Ascending aorta (tissue), 2 donors: Measurements from ENCODE around the gene RBM17. TPM values are rescaled to one million over a fixed set of nuclear protein-coding genes. Genes with fewer than 3 reads are reported as not detected.

Source experiments
- DNase-seq, 2 donors: peaks; one replicate each; pipeline ENCODE4 v3.0.0-alpha.2; 2019; ENCODE audit warnings: low spot score in 2 of 2
- H3K27ac ChIP-seq, 2 donors: fragments of 200-600 bp; sonication (generic); one replicate each; pipeline ENCODE4 v1.5.1; 2016 to 2017; ENCODE audit warnings: mild to moderate bottlenecking in 1 of 2
- H3K27me3 ChIP-seq: fragments of 200-600 bp; sonication (generic); one replicate; pipeline ENCODE4 v1.5.1; 2017
- H3K36me3 ChIP-seq, 2 donors: fragments of 200-600 bp; sonication (generic); one replicate each; pipeline ENCODE4 v1.5.1; 2016
- H3K4me1 ChIP-seq, 2 donors: fragments of 200-600 bp; sonication (generic); one replicate each; pipeline ENCODE4 v1.5.1; 2016 to 2017; ENCODE audit warnings: mild to moderate bottlenecking in 1 of 2
- H3K4me3 ChIP-seq, 2 donors: fragments of 200-600 bp; sonication (generic); one replicate each; pipeline ENCODE4 v1.5.1; 2016 to 2017; ENCODE audit warnings: mild to moderate bottlenecking in 1 of 2
- H3K9me3 ChIP-seq, 2 donors: fragments of 200-600 bp; sonication (generic); one replicate each; pipeline ENCODE4 v1.5.1; 2016
- intact Hi-C: fragments of 100-400 bp; cut with DNase I; formaldehyde crosslinking; loops from one replicate; pipeline ENCODE4 v1.15.1; 2023
- total RNA-seq: library from RNA; depleted of rRNA; stranded (reverse); fragments of >200 nt; gene quantifications from one replicate; pipeline ENCODE4 v1.1.0, GENCODE V29; 2016
- TF ChIP-seq, protein P1 (sequence below), 3 experiments: fragments of 200-600 bp in 2 of 3; fragments of 450-650 bp in 1 of 3; sonication (generic) in 2 of 3; IDR thresholded peaks; one replicate each; pipeline ENCODE4 v1.5.1; 2016 to 2019; ENCODE audit warnings: antibody characterized with exemption in 3 of 3, mild to moderate bottlenecking in 1 of 3, moderate library complexity in 1 of 3

Gene RBM17
- total RNA-seq, 1 donor from 2014 or later = 22.7 TPM

DNA sequence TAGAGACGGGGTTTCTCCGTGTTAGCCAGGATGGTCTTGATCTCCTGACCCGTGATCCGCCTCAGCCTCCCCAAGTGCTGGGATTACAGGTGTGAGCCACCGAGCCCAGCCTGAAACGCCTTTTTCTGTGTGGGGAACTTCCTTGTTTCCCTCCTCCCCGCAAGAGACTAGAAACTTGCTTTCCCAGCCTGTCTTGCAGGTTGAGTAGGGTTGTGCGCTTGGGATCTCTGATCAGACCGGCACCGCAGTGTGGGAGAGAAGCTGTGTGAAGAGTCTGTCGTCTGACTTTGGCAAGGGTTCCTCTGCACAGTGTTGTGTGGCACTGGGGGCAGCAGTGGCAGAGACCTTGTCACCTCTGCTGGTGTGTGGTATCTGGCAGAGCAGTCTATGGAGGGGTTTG lies 28.9 kb downstream of the RBM17 start:
- DNase-seq = no peak
- TF ChIP-seq, protein P1, sequence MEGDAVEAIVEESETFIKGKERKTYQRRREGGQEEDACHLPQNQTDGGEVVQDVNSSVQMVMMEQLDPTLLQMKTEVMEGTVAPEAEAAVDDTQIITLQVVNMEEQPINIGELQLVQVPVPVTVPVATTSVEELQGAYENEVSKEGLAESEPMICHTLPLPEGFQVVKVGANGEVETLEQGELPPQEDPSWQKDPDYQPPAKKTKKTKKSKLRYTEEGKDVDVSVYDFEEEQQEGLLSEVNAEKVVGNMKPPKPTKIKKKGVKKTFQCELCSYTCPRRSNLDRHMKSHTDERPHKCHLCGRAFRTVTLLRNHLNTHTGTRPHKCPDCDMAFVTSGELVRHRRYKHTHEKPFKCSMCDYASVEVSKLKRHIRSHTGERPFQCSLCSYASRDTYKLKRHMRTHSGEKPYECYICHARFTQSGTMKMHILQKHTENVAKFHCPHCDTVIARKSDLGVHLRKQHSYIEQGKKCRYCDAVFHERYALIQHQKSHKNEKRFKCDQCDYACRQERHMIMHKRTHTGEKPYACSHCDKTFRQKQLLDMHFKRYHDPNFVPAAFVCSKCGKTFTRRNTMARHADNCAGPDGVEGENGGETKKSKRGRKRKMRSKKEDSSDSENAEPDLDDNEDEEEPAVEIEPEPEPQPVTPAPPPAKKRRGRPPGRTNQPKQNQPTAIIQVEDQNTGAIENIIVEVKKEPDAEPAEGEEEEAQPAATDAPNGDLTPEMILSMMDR (IDR thresholded peaks at IDR 0.05) = no peak
- Histone ChIP-seq H3K4me3 (no peak overlapping the region), H3K27ac (no peak overlapping the region), H3K27me3 (no peaks in the 10 kb centered on the region), H3K36me3 (peaks cover 11 to 24% of the 10 kb centered on the region in 2 donors), H3K9me3 (no peaks in the 10 kb centered on the region), H3K4me1 (peaks cover 0 to 7% of the 10 kb centered on the region in 2 donors)
- intact Hi-C loops = no loop called here

DNA sequence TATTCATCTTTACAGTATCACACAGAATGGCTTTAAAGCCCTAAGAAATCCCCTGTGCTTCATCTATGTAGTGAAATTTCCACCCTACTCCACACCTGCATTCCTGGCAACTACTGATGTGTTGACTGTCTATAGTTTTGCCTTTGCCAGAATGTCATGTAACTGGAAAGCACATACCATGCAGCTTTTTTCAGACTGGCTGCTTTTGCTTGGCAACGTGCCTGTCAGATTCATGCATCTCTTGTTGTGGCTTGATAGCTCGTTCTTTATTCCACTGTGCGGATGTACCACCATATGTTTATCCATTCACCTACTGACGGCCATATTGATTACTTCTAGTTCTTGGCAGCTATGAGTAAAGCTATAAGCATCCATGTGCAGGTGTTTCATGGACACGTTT lies 30.6 kb downstream of the RBM17 start:
- Histone ChIP-seq H3K27me3 (no peaks in the 10 kb centered on the region), H3K9me3 (no peaks in the 10 kb centered on the region), H3K4me1 (peaks cover 0 to 11% of the 10 kb centered on the region in 2 donors), H3K4me3 (no peak overlapping the region), H3K27ac (no peak overlapping the region), H3K36me3 (peaks cover 3 to 8% of the 10 kb centered on the region in 2 donors)
- TF ChIP-seq, protein P1 (IDR thresholded peaks at IDR 0.05) = no peak
- intact Hi-C loops = no loop called here
- DNase-seq = no peak

DNA sequence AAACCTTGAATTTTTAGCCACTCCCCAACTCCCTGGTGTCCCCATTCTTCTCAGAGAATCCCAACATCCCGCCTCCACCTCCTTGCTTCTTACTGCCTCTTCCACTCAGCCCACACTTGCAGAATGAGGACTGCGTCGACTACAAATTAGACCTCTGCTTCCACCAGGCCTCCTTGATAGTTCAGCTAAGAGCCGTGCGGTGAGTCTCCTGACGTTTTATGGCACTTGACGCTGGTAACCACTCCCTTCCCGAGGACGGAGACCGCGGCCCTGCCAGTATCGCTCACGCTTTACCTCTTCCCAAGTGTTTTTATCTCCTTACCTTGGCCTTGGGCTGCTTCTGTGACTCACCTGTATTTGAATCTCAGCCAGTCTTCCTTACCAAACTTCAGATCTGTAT lies 31.1 kb downstream of the RBM17 start:
- no peak overlapping the region for H3K27ac ChIP-seq
- H3K4me3 ChIP-seq = no peak overlapping the region
- peaks cover 3% of the 10 kb centered on the region in 2 donors for H3K36me3 ChIP-seq
- DNase-seq = no peak
- no peaks in the 10 kb centered on the region for H3K27me3 ChIP-seq
- H3K9me3 ChIP-seq = no peaks in the 10 kb centered on the region
- TF ChIP-seq, protein P1 (IDR thresholded peaks at IDR 0.05) = no peak
- peaks cover 3 to 11% of the 10 kb centered on the region in 2 donors for H3K4me1 ChIP-seq
- intact Hi-C loops = no loop called here

DNA sequence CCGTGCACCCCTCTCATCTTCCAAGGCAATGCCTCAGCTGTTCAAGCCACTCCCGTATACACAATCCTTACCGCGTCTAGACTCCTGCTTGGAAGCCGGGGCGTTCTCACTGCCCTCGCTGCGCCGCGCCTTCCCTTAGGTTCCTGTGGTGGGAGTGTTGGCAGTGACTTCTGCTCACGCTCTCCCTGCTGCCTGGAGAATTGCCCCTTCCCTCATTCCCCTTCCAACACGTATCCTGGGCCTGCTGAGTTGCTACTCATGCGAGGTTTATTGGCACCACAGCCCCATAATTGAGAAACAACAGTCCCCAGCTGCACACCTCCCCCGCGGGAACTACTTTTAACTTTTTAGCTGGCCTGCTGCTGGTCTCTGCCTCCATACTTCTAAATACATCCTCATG lies 31.9 kb downstream of the RBM17 start:
- TF ChIP-seq, protein P1 (IDR thresholded peaks at IDR 0.05) = no peak
- Histone ChIP-seq H3K4me1 (peaks cover 3 to 13% of the 10 kb centered on the region in 2 donors), H3K4me3 (no peak overlapping the region), H3K9me3 (no peaks in the 10 kb centered on the region), H3K27me3 (no peaks in the 10 kb centered on the region), H3K36me3 (peaks cover 0 to 3% of the 10 kb centered on the region in 2 donors), H3K27ac (peak overlapping the region; percentile 24 to 36)
- DNase-seq = no peak
- intact Hi-C loops = no loop called here

DNA sequence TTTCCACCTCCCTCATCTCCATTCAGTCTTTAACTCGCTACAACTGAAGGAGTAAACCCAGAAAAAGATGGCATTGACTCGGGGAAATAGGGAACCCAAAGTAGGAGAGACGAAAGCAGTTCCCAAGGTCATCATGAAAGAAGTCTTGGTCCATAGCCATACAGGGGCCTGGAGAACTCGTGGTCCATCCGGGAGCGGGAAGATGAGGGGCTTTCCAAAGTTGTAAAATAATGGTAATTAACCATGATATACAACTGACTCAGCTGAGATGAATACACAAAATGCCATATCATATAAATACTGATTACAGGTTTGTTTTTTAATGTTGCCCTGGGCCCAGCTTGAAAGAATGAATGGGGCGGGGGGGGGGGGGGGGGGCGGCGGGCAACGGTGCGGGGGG lies 32.3 kb downstream of the RBM17 start:
- Histone ChIP-seq H3K9me3 (no peaks in the 10 kb centered on the region), H3K4me3 (no peak overlapping the region), H3K36me3 (peaks cover 0 to under 1% of the 10 kb centered on the region in 2 donors), H3K27ac (peak overlapping the region; percentile 24 to 36), H3K27me3 (no peaks in the 10 kb centered on the region), H3K4me1 (peaks cover 3 to 14% of the 10 kb centered on the region in 2 donors)
- intact Hi-C loops = no loop called here
- DNase-seq = no peak
- TF ChIP-seq, protein P1 (IDR thresholded peaks at IDR 0.05) = no peak

DNA sequence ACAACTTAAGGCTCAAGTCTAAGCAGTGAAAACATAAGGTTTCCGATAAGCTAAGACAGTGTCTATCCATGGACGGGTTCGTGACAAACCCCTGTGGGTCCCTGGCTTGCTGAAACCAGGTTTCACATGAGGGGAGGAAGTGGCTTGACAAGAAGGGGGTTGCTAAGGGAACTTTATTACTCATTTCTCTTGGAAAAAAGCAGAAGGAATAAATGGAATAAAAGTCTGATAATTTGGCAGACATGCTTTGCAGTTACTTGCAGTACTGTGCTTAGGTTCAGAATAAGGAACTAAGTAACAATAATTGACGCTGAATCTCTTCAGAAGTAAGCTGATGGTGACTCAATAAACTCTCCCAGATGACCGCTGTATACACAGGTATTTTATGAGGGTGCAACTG lies 34.7 kb downstream of the RBM17 start:
- Histone ChIP-seq H3K4me3 (no peak overlapping the region), H3K9me3 (no peaks in the 10 kb centered on the region), H3K36me3 (no peaks in the 10 kb centered on the region), H3K27me3 (no peaks in the 10 kb centered on the region), H3K4me1 (peaks cover 3 to 14% of the 10 kb centered on the region in 2 donors), H3K27ac (peak overlapping the region in 1 of 2 donors; percentile 17)
- intact Hi-C loops = no loop called here
- TF ChIP-seq, protein P1 (IDR thresholded peaks at IDR 0.05) = no peak
- no peak for DNase-seq
